MV-4-11 (cell line): ENCODE measurements around the gene SLC30A3.
A peak's percentile ranks its signal among the peaks of the same experiment; 100 is the strongest.
"Not testable (repeated sequence)": the region's sequence is repeated elsewhere in the genome, so short reads cannot be mapped to it uniquely, and the experiment has no call there.

Experiments
- DNase-seq: peaks from one replicate; lab custom pipeline; 2025; lab: John Stamatoyannopoulos, UW

Gene SLC30A3, protein sequence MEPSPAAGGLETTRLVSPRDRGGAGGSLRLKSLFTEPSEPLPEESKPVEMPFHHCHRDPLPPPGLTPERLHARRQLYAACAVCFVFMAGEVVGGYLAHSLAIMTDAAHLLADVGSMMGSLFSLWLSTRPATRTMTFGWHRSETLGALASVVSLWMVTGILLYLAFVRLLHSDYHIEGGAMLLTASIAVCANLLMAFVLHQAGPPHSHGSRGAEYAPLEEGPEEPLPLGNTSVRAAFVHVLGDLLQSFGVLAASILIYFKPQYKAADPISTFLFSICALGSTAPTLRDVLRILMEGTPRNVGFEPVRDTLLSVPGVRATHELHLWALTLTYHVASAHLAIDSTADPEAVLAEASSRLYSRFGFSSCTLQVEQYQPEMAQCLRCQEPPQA

DNA sequence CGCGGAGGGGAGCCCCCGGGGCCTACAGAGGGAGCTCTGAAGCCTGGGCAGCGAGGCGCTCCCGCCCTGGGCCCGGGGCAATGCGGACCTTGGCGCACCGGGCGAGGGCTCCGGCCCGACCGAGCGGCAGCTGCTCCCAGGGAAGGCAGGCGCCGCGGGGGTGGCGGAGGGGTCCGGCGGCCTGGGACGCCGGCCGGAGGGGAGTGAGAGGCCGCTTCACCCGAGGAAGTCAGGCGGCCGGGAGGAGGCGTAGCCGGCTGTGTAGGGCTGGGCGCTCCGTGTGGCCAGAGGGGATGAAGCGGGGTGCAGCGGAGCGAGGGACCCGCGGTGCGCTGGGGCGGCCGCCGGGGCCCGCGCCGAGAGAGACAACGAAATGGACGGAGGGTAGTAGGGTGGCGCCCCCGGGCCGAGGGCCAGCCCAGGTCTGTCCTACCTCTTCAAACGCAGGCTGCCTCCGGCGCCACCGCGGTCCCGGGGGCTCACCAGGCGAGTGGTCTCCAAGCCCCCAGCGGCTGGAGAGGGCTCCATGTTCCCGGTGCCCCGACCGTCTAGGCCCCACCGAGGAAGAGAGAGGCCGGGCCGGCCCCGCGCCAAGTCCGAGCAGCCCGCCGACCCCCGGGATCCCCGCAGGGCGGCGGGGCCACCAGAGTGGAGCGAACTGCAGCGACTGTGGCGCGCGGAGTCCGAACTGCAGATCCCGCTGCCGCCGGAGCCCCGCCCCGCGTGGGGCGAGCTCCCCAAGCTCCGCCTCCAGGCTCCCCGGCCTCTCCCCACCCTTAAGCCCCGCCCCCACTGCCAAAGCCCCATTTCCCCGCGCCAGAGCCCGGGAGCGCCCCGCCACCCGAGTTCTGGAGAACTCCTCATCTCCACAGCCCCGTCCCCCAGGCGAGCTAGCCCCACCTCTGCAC is at the start of gene SLC30A3:
TSS of gene SLC30A3 (minus strand) at position 669 of the 908 bp plus-strand sequence. CDS start at position 528, 141 bp downstream.
- peak; percentile 21 for DNase-seq

GRCh38 chr2:27312152-27312551 is 49.3 kb upstream of the SLC30A3 start:
- no peak for DNase-seq

- no peak for DNase-seq
Observed at GRCh38 chr2:27309651-27310050, 46.8 kb upstream of the SLC30A3 start.

DNA sequence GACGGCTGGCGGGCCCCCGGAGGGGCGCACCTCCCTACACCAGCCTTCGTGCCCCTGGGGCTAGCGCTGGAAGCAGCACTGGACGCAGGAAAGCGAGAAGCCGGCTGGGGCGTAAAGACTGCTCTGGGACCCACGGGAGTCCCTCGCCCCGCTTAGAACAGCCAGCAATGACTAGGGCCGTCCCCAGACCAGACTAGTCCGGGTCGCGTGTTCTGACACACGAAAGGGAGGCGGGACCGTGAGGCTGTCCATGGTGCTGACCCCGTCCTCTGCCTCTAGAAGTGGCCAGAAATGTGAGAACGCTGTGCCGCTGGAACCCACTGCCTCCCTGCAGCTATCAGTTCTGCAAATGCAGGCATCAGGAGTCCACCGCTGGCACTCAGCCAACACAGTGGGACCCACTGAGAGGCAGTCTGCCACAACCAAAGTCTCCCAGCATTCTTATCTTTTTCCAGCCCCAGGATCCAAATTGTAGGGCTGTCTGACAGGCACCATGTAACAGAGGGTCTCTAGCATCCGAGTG is 45.6 kb upstream of the SLC30A3 start, which contains the start of gene UCN:
TSS of gene UCN (minus strand) at position 87 of the 523 bp plus-strand sequence. CDS start 550 bp downstream, outside the sequence.
- no peak for DNase-seq

- no peak for DNase-seq
Observed at GRCh38 chr2:27307545-27308358, 44.9 kb upstream of the SLC30A3 start.

DNA sequence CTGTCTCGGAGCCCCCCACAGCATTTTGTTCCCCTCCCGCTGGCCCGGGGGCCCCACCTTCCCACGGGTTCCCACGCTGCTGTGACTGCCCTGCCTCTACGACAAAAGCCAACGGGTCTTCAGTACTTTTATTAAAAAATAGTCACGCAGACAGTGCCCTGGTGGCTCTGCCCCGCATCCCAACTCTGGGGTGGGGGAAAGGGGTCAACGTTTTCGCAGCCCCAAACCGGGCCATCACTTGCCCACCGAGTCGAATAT is 44.4 kb upstream of the SLC30A3 start:
- no peak for DNase-seq

GRCh38 chr2:27306573-27307286 is 43.9 kb upstream of the SLC30A3 start:
- DNase-seq = no peak

- no peak for DNase-seq
Observed at GRCh38 chr2:27306136-27306535, 43.3 kb upstream of the SLC30A3 start.

GRCh38 chr2:27305516-27305915 is 42.7 kb upstream of the SLC30A3 start:
- DNase-seq = no peak

- no peak for DNase-seq
Observed at GRCh38 chr2:27304488-27305240, 41.8 kb upstream of the SLC30A3 start.

DNA sequence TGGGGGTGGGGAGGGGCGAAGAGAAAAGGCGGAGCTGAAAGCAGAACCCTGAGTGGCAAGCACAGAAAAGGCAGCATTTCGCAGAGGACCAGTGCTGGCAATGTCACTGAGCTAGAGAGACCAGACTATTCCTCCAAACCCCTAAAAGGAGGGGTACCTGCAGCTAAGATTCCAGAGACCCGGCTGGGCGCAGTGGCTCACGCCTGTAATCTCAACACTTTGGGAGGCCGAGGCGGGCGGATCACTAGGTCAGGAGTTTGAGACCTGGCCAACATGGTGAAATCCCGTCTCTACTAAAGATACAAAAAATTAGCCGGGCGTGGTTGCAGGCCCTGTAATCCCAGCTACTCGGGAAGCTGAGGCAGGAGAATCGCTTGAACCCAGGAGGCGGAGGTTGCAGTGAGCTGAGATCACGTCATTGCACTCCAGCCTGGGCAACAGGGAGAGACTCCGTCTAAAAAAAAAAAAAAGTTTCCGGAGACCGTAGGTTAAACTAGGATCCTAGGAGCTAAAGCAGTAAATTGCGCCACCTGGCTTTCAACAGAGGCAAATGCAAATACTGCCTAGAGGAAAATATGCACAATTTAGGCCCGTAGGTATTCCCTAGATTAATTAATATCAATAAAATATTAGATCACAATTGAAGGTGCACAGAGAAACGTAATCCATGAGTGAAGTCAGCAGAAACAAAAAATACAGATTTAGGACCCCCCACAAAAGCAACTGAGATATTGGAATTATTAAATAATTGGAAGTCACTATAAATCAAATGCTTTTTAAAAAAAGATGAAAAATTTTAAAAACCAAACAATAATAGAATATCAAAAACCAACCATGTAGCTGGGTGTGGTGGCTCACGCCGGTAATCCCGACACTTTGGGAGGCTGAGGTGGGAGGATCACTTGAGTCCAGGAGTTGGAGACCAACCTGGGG is 40.5 kb upstream of the SLC30A3 start:
- peak; percentile 80 for DNase-seq

DNA sequence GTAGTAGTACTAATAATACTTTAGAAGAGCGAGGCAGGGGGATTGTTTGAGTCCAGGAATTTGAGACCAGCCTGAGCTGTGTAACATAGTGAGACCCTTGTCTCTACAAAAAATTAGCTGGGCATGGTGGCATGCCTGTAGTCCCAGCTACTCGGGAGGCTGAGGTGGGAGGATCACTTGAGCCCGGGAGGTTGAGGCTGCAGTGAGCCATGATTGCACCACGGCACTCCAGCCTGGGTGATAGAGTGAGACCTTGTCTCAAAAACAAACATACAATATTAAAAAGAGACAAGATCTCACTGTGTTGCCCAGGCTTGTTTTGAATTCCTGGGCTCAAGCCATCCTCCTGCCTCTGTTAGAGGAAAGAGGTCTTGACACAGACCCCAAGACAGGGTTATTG is 37.8 kb upstream of the SLC30A3 start:
- DNase-seq = not testable (repeated sequence)

GRCh38 chr2:27298391-27299080 is 35.7 kb upstream of the SLC30A3 start:
- no peak for DNase-seq

GRCh38 chr2:27297195-27297594 is 34.3 kb upstream of the SLC30A3 start:
- DNase-seq = no peak

- peak; percentile 59 for DNase-seq
Observed at GRCh38 chr2:27296481-27296880, 33.6 kb upstream of the SLC30A3 start.

- DNase-seq = no peak
Observed at GRCh38 chr2:27294928-27295327, 32.1 kb upstream of the SLC30A3 start.

GRCh38 chr2:27291865-27292264 is 29.0 kb upstream of the SLC30A3 start:
- no peak for DNase-seq

DNA sequence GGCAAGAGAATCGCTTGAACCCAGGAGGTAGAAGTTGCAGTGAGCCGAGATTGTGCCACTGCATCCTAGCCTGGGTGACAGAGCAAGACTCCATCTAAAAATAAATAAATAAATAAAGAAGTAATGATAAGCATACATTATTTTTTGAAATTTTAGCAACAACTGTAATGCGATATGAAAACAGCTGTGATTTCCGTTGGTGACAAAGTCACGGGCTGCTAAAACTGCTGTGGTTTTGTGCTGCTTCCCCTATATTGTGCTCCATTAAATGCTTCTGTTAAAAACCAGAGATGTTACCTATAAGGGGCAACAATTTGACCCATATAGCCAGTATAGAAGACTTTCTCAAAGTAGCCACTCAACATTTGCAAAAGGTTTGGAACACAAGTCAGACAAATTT is 27.7 kb upstream of the SLC30A3 start:
- DNase-seq = peak; percentile 27

DNA sequence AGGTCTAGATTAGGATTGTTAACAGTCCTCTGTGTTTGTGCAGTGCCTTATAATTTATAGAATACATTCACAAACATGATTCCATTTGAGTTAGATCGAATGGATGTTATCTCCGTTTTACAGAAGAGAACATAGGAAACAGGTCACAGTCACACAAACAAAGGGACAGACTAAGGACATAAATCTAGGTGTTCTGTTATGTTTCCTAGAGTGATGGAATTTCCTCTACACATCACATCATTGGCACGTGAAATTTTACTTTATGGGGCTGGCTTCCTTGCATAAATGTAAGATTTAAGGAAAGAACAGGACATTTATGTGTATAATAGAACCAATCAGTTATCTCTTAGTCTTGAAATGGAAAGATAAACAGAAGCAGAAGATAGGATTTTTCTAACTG is 25.8 kb upstream of the SLC30A3 start:
- DNase-seq = no peak
